Measurements from ENCODE around the gene SAT2.
A peak's percentile ranks its signal among the peaks of the same experiment; 100 is the strongest.
"Not testable (repeated sequence)": the region's sequence is repeated elsewhere in the genome, so short reads cannot be mapped to it uniquely, and the experiment has no call there.

SAT2 gene

DNA sequence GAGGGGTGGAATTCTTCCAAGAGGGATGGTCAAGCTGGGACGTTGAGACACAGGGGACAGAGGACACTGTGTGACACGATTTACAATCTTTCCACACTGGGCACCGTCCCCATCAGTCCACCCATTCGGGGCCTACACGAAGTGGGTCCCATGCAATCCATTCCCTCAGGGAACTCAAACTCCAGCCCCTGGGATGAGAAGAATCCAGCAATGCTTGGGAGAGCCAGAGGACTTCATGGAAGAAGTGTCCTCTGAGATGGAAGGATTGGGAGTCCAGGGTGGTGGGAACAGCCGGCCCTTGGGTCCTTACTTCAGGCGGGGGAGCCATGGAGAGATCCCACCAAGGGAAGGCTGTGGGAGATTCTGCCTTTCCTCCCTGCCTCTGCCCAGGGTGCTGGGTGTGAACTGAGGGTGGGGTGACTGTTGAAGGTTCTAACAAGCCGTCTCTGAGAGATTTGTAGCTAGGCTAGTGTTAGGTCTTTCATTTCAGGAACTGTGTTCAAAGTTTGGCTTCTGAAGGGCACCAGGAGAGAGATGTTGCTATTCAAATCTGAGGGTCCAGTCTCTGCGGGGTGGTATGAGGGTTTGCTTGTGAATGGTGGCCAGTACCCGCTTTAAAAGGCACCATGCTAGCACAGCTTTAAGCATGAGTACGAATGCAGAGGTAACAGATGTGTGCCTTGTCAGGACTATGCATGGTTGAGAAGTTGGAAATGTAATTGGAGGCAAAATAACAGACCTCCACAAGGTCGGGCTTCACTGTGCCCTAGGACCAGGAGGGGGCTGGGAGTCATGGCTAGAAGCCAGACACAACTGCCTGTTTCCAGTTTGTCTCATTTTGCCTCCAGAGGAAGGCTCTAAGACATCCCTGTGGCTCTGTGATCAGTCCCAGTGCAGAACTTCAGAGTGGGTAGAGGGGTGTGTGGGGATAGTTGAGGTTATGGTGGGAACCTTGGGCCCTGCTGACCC is 25.1 kb upstream of the SAT2 start:
- Histone ChIP-seq H3K4me3 (ENCODE audit: extremely low read depth, insufficient read depth, low read length, poor library complexity, severe bottlenecking) (no peak overlapping the region), H3K27ac (ENCODE audit: low read depth, low read length, severe bottlenecking) (no peak overlapping the region), H3K4me1 (ENCODE audit: control insufficient read depth, insufficient read depth, low read length, poor library complexity, severe bottlenecking) (peaks cover 15% of the 10 kb centered on the region), H3K36me3 (ENCODE audit: control insufficient read depth, insufficient read depth, low read length) (peaks cover 8% of the 10 kb centered on the region), H3K9me3 (ENCODE audit: control insufficient read depth, low read length) (no peaks in the 10 kb centered on the region)
- WGBS, 2 experiments (ENCODE audit: insufficient coverage in 2 of 2): 83 to 86% methylated on average over 6 to 7 of the region's 12 CpGs

- peaks cover 8% of the 10 kb centered on the region for H3K36me3 ChIP-seq (ENCODE audit: control insufficient read depth, insufficient read depth, low read length)
- H3K27ac ChIP-seq (ENCODE audit: low read depth, low read length, severe bottlenecking): no peak overlapping the region
- peak overlapping the region; percentile 59 for H3K4me3 ChIP-seq (ENCODE audit: extremely low read depth, insufficient read depth, low read length, poor library complexity, severe bottlenecking)
- peaks cover 15% of the 10 kb centered on the region for H3K4me1 ChIP-seq (ENCODE audit: control insufficient read depth, insufficient read depth, low read length, poor library complexity, severe bottlenecking)
- WGBS, 2 experiments (ENCODE audit: insufficient coverage in 2 of 2): 2 to 10% methylated on average over 21 to 35 of the region's 54 CpGs
- no peaks in the 10 kb centered on the region for H3K9me3 ChIP-seq (ENCODE audit: control insufficient read depth, low read length)
These were observed 24.2 kb upstream of the SAT2 start for GRCh38 chr17:7651665-7652387.

- H3K4me3 ChIP-seq (ENCODE audit: extremely low read depth, insufficient read depth, low read length, poor library complexity, severe bottlenecking): peak overlapping the region; percentile 59
- no peaks in the 10 kb centered on the region for H3K9me3 ChIP-seq (ENCODE audit: control insufficient read depth, low read length)
- WGBS, 2 experiments (ENCODE audit: insufficient coverage in 2 of 2): 0 to 1% methylated on average over 19 to 25 of the region's 45 CpGs
- peaks cover 6% of the 10 kb centered on the region for H3K36me3 ChIP-seq (ENCODE audit: control insufficient read depth, insufficient read depth, low read length)
- peaks cover 9% of the 10 kb centered on the region for H3K4me1 ChIP-seq (ENCODE audit: control insufficient read depth, insufficient read depth, low read length, poor library complexity, severe bottlenecking)
- no peak overlapping the region for H3K27ac ChIP-seq (ENCODE audit: low read depth, low read length, severe bottlenecking)
These were observed 23.6 kb upstream of the SAT2 start for GRCh38 chr17:7651097-7651664.

GRCh38 chr17:7650509-7651096 is 23.0 kb upstream of the SAT2 start, which contains the start of gene ATP1B2:
ATP1B2 (plus strand) TSS chr17:7650926; CDS start chr17:7651519, 593 bp downstream.
- Histone ChIP-seq H3K4me1 (ENCODE audit: control insufficient read depth, insufficient read depth, low read length, poor library complexity, severe bottlenecking) (peaks cover 6% of the 10 kb centered on the region), H3K36me3 (ENCODE audit: control insufficient read depth, insufficient read depth, low read length) (peaks cover 3% of the 10 kb centered on the region), H3K4me3 (ENCODE audit: extremely low read depth, insufficient read depth, low read length, poor library complexity, severe bottlenecking) (peak within 1 kb of the TSS; percentile 59), H3K9me3 (ENCODE audit: control insufficient read depth, low read length) (no peaks in the 10 kb centered on the region), H3K27ac (ENCODE audit: low read depth, low read length, severe bottlenecking) (no peak within 1 kb of the TSS)
- 3% methylated on average over 19 to 20 of the region's 34 CpGs for WGBS, 2 experiments (ENCODE audit: insufficient coverage in 2 of 2)

DNA sequence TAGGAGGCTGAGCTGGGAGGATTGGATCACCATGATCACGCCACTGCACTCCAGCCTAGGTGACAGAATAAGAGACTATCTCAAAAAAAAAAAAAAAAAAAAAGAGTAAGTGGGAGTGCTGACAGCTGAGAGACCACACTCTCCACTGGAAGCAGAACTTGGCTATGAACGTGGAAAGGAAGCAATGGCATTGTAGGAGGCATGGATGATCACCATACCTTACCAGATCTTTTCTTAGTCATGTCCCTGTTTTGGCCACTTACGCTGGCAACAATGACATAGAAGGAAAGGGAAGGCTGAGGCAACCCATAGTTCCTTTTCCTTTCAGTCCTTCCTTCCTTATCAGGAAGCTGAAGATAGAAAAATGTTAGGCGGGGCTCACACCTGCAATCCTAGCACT is 19.4 kb upstream of the SAT2 start:
- Histone ChIP-seq H3K9me3 (ENCODE audit: control insufficient read depth, low read length) (no peaks in the 10 kb centered on the region), H3K27ac (ENCODE audit: low read depth, low read length, severe bottlenecking) (no peak overlapping the region), H3K4me1 (ENCODE audit: control insufficient read depth, insufficient read depth, low read length, poor library complexity, severe bottlenecking) (peaks cover 6% of the 10 kb centered on the region), H3K36me3 (ENCODE audit: control insufficient read depth, insufficient read depth, low read length) (no peaks in the 10 kb centered on the region), H3K4me3 (ENCODE audit: extremely low read depth, insufficient read depth, low read length, poor library complexity, severe bottlenecking) (no peak overlapping the region)
- WGBS, 2 experiments (ENCODE audit: insufficient coverage in 2 of 2): 88 to 94% methylated on average over 2 of the region's 4 CpGs

DNA sequence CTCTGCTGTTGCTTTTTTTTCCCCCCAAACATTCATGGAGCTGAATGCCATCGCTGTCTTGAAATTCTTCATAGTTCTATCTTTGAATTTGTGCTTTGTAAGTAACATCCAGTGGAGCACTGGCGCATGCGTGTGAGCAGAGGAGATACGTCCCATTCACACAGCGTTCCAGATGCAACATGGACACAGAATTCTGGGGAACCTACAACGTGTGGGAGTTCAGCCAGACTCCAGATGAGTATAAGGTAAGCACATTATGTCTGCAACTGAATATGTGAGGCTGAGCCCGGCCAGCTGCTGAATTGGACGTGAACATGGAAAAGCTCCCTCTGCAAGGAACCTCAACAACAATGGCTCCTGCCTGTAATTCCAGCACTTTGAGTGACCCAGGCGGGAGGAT is 18.8 kb upstream of the SAT2 start:
- H3K4me1 ChIP-seq (ENCODE audit: control insufficient read depth, insufficient read depth, low read length, poor library complexity, severe bottlenecking): peaks cover 6% of the 10 kb centered on the region
- WGBS, 2 experiments (ENCODE audit: insufficient coverage in 2 of 2): 80 to 93% methylated on average over 6 to 8 of the region's 9 CpGs
- H3K4me3 ChIP-seq (ENCODE audit: extremely low read depth, insufficient read depth, low read length, poor library complexity, severe bottlenecking): no peak overlapping the region
- no peaks in the 10 kb centered on the region for H3K9me3 ChIP-seq (ENCODE audit: control insufficient read depth, low read length)
- no peaks in the 10 kb centered on the region for H3K36me3 ChIP-seq (ENCODE audit: control insufficient read depth, insufficient read depth, low read length)
- no peak overlapping the region for H3K27ac ChIP-seq (ENCODE audit: low read depth, low read length, severe bottlenecking)

DNA sequence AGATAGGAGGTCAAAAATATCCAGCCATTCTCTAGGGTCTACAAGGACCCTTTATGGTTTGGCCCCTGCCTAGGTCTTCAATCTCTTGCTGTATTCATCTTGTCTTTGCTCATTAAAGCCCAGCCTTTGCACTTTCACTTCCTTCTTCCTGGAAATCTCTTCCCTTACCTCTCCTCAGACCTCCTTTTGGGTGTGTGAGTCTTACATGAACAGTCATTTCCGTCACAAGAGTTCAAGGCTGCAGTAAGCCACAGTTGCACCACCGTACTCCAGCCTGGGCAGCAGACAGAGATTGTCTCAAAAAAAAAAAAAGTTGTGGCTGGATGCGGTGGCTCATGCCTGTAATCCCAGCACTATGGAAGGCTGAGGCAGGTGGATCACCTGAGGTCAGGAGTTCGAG is 17.2 kb upstream of the SAT2 start:
- Histone ChIP-seq H3K4me1 (ENCODE audit: control insufficient read depth, insufficient read depth, low read length, poor library complexity, severe bottlenecking) (no peaks in the 10 kb centered on the region), H3K9me3 (ENCODE audit: control insufficient read depth, low read length) (no peaks in the 10 kb centered on the region), H3K4me3 (ENCODE audit: extremely low read depth, insufficient read depth, low read length, poor library complexity, severe bottlenecking) (no peak overlapping the region), H3K36me3 (ENCODE audit: control insufficient read depth, insufficient read depth, low read length) (no peaks in the 10 kb centered on the region), H3K27ac (ENCODE audit: low read depth, low read length, severe bottlenecking) (no peak overlapping the region)
- 91 to 93% methylated on average over 4 of the region's 4 CpGs for WGBS, 2 experiments (ENCODE audit: insufficient coverage in 2 of 2)

- H3K4me3 ChIP-seq (ENCODE audit: extremely low read depth, insufficient read depth, low read length, poor library complexity, severe bottlenecking); H3K9me3 ChIP-seq (ENCODE audit: control insufficient read depth, low read length); H3K4me1 ChIP-seq (ENCODE audit: control insufficient read depth, insufficient read depth, low read length, poor library complexity, severe bottlenecking); H3K36me3 ChIP-seq (ENCODE audit: control insufficient read depth, insufficient read depth, low read length); H3K27ac ChIP-seq (ENCODE audit: low read depth, low read length, severe bottlenecking): not testable (repeated sequence)
- 81 to 83% methylated on average over 7 of the region's 7 CpGs for WGBS, 2 experiments (ENCODE audit: insufficient coverage in 2 of 2)
These were observed 14.0 kb upstream of the SAT2 start for GRCh38 chr17:7641635-7642034.

GRCh38 chr17:7640783-7641182 is 13.2 kb upstream of the SAT2 start:
- H3K4me1 ChIP-seq (ENCODE audit: control insufficient read depth, insufficient read depth, low read length, poor library complexity, severe bottlenecking): no peaks in the 10 kb centered on the region
- H3K4me3 ChIP-seq (ENCODE audit: extremely low read depth, insufficient read depth, low read length, poor library complexity, severe bottlenecking): no peak overlapping the region
- no peak overlapping the region for H3K27ac ChIP-seq (ENCODE audit: low read depth, low read length, severe bottlenecking)
- no peaks in the 10 kb centered on the region for H3K9me3 ChIP-seq (ENCODE audit: control insufficient read depth, low read length)
- no peaks in the 10 kb centered on the region for H3K36me3 ChIP-seq (ENCODE audit: control insufficient read depth, insufficient read depth, low read length)
- 92 to 98% methylated on average over 22 to 23 of the region's 26 CpGs for WGBS, 2 experiments (ENCODE audit: insufficient coverage in 2 of 2)

- WGBS, 2 experiments (ENCODE audit: insufficient coverage in 2 of 2): 72 to 75% methylated on average over 5 of the region's 5 CpGs
- no peak overlapping the region for H3K4me3 ChIP-seq (ENCODE audit: extremely low read depth, insufficient read depth, low read length, poor library complexity, severe bottlenecking)
These were observed 8.5 kb upstream of the SAT2 start for GRCh38 chr17:7636163-7636562.

More at GRCh38 chr17:7636163-7636562, 8.5 kb upstream of the SAT2 start:
- H3K9me3 ChIP-seq (ENCODE audit: control insufficient read depth, low read length): no peaks in the 10 kb centered on the region
- H3K36me3 ChIP-seq (ENCODE audit: control insufficient read depth, insufficient read depth, low read length): no peaks in the 10 kb centered on the region
- no peak overlapping the region for H3K27ac ChIP-seq (ENCODE audit: low read depth, low read length, severe bottlenecking)
- H3K4me1 ChIP-seq (ENCODE audit: control insufficient read depth, insufficient read depth, low read length, poor library complexity, severe bottlenecking): peaks cover 4% of the 10 kb centered on the region
